Adipocyte (in vitro differentiated cells): ENCODE results near the gene CUZD1.
"Not testable (repeated sequence)": the region's sequence is repeated elsewhere in the genome, so short reads cannot be mapped to it uniquely, and the experiment has no call there.

Source experiments
- DNase-seq: peaks from one replicate; pipeline ENCODE4 v3.0.0-alpha.2; 2015; ENCODE audit warnings: low read depth
- H3K27me3 ChIP-seq: replicated peaks from 2 replicates; pipeline ENCODE4 v1.7.0; 2013; ENCODE audit warnings: mild to moderate bottlenecking, low read length, moderate library complexity; ENCODE audit not compliant: control insufficient read depth, insufficient read depth
- H3K36me3 ChIP-seq: 2 replicates; pipeline ENCODE4 v1.7.0; 2013; ENCODE audit warnings: low read length, mild to moderate bottlenecking, moderate library complexity; ENCODE audit not compliant: control insufficient read depth, insufficient read depth, severe bottlenecking
- H3K4me1 ChIP-seq: 2 replicates; pipeline ENCODE4 v1.7.0; 2013; ENCODE audit warnings: mild to moderate bottlenecking, low read length, moderate library complexity; ENCODE audit not compliant: control insufficient read depth, insufficient read depth
- H3K4me3 ChIP-seq: 2 replicates; pipeline ENCODE4 v1.7.0; 2013; ENCODE audit warnings: mild to moderate bottlenecking, low read length, moderate library complexity
- H3K9ac ChIP-seq: 2 replicates; pipeline ENCODE4 v1.7.0; 2013; ENCODE audit warnings: mild to moderate bottlenecking, low read length, moderate library complexity
- H3K9me3 ChIP-seq: 2 replicates; pipeline ENCODE4 v1.7.0; 2013; ENCODE audit warnings: mild to moderate bottlenecking, low read length, moderate library complexity; ENCODE audit not compliant: control insufficient read depth

CUZD1 gene

DNA sequence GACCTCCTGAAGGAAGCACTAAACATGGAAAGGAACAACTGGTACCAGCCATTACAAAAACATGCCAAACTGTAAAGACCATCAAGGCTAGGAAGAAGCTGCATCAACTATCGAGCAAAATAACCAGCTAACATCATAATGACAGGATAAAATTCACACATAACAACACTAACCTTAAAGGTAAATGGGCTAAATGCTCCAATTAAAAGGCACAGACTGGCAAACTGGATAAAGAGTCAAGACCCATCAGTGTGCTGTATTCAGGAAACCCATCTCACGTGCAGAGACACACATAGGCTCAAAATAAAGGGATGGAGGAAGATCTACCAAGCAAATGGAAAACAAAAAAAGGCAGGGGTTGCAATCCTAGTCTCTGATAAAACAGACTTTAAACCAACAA, 23.1 kb upstream of the CUZD1 start:
- DNase-seq, H3K4me3 ChIP-seq, H3K9me3 ChIP-seq, H3K9ac ChIP-seq, H3K27me3 ChIP-seq, H3K36me3 ChIP-seq: not testable (repeated sequence)
- H3K4me1 ChIP-seq = peaks cover 29% of the 10 kb centered on the region

DNA sequence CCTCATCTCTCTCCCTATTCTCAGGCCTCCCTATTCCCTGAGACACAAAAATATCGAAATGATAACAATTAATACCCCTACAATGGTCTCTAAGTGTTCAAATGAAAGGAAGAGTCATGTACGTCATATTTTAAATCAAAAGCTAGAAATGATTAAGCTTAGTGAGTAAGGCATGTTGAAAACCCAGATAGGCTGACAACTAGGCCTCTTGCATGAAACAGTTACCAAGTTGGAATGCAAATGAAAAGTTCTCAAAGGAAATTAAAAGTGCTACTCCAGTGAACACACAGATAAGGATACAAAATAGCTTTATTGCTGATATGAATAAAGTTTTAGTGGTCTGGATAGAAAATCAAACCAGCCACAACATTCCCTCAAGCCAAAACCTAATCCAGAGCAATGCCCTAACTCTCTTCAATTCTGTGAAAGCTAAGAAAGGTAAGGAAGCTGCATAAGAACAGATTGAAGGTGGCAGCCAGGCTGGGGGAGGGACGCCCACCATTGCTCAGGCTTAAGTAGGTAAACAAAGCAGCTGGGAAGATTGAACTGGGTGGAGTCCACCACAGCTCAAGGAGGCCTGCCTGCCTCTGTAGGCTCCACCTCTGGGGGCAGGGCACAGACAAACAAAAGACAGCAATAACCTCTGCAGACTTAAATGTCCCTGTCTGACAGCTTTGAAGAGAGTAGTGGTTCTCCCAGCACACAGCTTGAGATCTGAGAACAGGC, 21.3 kb upstream of the CUZD1 start:
- peak; percentile 25 for DNase-seq
- not testable (repeated sequence) for H3K4me3 ChIP-seq, H3K9me3 ChIP-seq, H3K9ac ChIP-seq, H3K27me3 ChIP-seq, H3K36me3 ChIP-seq
- peaks cover 35% of the 10 kb centered on the region for H3K4me1 ChIP-seq

DNA sequence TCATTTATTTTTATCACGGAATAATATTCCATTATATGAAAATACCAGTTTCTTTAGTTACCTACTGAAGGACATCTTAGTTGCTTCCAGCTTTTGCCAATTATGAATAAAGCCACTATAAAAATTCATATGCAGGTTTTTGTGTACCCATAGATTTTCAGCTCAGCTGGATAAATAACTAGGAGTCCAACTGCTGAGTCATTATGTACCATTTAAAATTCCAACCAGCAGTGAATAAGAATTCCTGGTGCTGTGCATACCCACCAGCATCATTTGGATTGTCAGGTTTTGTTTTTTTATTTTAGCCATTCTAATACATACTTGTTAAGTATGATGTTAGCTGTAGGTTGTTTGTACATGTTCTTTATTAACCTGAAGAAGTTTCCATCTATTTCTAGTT, 19.2 kb upstream of the CUZD1 start:
- Histone ChIP-seq H3K4me1 (peaks cover 44% of the 10 kb centered on the region), H3K9me3 (no peaks in the 10 kb centered on the region), H3K4me3 (no peak overlapping the region), H3K9ac (peak overlapping the region; percentile 50), H3K36me3 (no peaks in the 10 kb centered on the region), H3K27me3 (no peaks in the 10 kb centered on the region)
- DNase-seq = peak; percentile 66

DNA sequence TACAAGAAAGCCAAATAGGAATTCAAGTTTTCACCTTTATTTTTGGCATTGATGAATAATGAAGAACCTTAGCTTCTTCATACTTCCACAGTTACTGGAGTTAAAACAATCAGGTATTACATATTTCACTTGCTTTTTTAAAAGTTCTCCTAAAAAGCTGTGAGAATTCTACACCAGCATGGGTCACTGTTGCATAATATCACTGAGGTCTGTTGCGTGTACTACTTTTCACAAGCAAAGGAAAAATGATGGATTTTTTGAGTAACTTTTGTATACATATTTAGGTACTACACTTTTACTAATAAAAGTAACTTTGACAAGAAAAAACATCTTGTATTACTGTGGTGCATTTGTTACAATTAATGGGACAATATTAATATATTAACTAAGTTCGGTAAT, 18.5 kb upstream of the CUZD1 start:
- DNase-seq = peak; percentile 42
- Histone ChIP-seq H3K27me3 (no peaks in the 10 kb centered on the region), H3K4me1 (peaks cover 44% of the 10 kb centered on the region), H3K9me3 (no peaks in the 10 kb centered on the region), H3K4me3 (no peak overlapping the region), H3K9ac (peak overlapping the region; percentile 12), H3K36me3 (no peaks in the 10 kb centered on the region)

DNA sequence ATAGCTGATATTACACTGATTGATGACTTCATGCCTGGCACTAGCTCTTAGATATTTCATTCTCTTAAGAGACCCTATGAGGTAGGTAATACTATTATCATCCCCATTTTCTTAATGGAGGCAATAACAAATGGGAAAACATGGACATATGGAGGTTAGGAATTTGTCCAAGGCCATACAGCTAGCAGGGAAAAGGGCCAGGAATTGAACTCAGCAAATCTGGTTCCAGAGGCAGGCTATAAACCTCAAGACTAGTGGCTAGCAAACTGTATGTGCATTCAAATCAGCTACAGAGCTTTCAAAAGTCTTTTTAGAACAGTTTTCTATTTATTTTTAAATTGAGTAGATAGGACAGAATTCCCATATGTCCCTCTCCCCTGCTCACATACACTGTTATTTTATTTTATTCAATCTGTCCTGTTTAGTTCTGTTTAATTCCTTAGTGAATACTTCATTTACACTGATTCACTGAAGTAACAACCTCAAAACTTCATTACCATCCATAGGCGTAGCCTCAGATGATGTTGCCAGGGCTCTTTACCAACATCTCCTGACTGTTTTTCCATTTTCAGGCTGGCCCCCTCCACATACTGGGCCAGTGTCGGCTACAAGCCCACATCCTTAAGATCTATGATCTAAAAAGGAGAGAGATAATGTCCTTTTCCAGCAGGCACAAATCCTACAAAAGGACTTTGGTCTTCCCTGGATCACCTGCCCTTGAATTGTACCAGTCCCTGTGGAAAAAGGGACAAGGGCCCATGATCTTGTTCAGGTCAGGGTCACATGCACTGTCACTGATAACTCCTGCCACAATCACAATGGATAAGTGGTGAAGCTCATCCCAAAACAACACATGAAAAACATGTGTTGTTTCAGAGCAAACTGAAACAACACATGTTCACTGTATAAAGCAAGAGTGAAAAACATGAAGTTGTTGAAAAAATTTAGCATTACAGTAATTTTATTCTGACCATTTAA, 17.8 kb upstream of the CUZD1 start:
- Histone ChIP-seq H3K27me3 (no peaks in the 10 kb centered on the region), H3K4me1 (peaks cover 44% of the 10 kb centered on the region), H3K36me3 (no peaks in the 10 kb centered on the region), H3K9ac (peak overlapping the region; percentile 12), H3K9me3 (no peaks in the 10 kb centered on the region), H3K4me3 (no peak overlapping the region)
- no peak for DNase-seq

DNA sequence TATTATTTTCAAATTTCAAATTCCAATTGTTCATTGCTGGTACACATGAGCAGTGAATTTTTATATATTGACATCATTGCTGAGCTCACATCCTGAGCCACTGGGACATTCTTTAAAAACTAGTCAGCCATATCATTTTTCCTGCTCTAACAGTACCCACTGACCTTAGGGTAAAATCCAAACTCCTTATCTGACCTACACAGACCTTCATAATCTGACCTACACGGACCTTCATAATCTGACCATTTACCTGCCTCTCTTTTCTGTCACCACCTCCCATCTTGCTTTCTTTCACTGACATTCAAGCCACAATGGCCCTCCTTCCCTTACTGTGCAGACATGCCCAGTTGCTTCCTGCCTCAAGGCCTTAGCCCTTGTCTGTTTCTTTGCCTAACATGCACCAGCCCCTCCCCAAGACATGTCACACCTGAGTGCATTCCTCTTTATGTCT, 16.1 kb upstream of the CUZD1 start:
- peaks cover 40% of the 10 kb centered on the region for H3K4me1 ChIP-seq
- no peaks in the 10 kb centered on the region for H3K9me3 ChIP-seq
- H3K9ac ChIP-seq = no peak overlapping the region
- peak; percentile 60 for DNase-seq
- no peak overlapping the region for H3K4me3 ChIP-seq
- no peaks in the 10 kb centered on the region for H3K27me3 ChIP-seq
- H3K36me3 ChIP-seq = no peaks in the 10 kb centered on the region

DNA sequence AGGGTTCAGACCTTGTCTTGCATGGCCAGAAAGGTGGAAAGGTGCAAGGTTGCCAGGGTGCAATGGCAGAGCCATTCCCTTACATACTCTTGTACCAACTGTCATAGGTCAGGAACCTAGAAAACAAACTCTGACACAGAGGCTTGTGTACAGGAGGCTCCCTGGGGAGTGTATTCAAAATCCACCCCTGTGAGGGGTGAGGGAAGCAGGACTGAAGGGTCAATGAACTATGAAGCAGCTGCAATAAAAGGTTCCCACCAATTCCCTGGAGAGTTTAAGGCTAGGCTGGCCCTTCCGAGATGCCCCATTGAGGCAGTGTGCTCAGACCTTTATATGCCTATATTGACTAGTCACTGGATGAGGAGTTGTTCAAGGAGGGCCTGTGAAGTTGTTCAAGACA, 13.9 kb upstream of the CUZD1 start:
- DNase-seq = no peak
- peaks cover 29% of the 10 kb centered on the region for H3K4me1 ChIP-seq
- no peaks in the 10 kb centered on the region for H3K27me3 ChIP-seq
- no peak overlapping the region for H3K4me3 ChIP-seq
- no peaks in the 10 kb centered on the region for H3K36me3 ChIP-seq
- H3K9me3 ChIP-seq = no peaks in the 10 kb centered on the region
- H3K9ac ChIP-seq = no peak overlapping the region

DNA sequence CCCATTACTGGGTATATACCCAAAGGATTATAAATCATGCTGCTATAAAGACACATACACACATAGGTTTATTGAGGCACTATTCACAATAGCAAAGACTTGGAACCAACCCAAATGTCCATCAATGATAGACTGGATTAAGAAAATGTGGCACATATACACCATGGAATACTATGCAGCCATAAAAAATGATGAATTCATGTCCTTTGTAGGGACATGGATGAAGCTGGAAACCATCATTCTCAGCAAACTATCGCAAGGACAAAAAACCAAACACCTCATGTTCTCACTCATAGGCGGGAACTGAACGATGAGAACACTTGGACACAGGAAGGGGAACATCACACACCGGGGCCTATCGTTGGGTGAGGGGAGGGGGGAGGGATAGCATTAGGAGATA, 12.4 kb upstream of the CUZD1 start:
- not testable (repeated sequence) for H3K36me3 ChIP-seq, H3K4me3 ChIP-seq, H3K9me3 ChIP-seq, H3K9ac ChIP-seq, H3K27me3 ChIP-seq, DNase-seq
- H3K4me1 ChIP-seq = peaks cover 32% of the 10 kb centered on the region

DNA sequence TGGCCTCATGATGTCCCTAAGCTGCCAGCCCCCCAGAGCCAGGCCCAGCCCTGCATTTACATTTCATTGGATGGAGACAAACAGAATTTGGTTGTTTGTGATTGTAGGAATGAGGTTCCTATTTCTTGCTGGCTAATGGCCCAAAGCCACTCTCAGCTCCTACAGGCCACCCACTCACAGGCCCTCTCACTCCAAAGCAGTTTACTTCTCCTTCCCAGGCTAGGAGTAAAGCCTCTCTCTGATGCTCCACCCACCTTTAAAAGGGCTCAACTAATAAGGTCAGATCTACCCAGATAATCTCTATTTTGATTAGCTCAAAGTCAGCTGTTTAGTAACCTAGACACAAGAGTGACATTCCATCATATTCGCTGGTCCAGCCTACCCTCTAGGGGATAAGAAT, 11.2 kb upstream of the CUZD1 start:
- no peaks in the 10 kb centered on the region for H3K36me3 ChIP-seq
- H3K4me3 ChIP-seq = no peak overlapping the region
- no peak for DNase-seq
- no peak overlapping the region for H3K9ac ChIP-seq
- peaks cover 39% of the 10 kb centered on the region for H3K4me1 ChIP-seq
- H3K27me3 ChIP-seq = no peaks in the 10 kb centered on the region
- H3K9me3 ChIP-seq = no peaks in the 10 kb centered on the region

DNA sequence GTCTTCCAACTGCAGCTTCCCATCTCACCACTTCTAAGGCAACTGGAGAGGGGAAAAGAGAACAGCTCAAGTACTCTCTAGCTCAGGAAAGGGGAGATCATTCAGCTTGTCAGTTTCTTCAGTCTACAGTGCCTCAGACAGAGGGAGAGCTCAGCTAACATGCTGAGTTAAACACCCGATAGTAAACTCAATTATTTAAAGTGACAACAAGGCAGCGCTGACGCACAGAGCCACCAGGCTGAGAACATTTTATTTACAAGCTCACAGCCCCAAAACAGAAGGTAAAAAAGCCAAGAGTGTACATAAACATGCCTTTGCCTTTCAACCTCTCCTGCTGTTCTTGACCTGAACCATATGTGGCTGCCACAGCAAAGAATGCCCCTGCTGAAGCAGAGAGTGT, 10.1 kb upstream of the CUZD1 start:
- Histone ChIP-seq H3K9ac (no peak overlapping the region), H3K36me3 (no peaks in the 10 kb centered on the region), H3K9me3 (no peaks in the 10 kb centered on the region), H3K27me3 (no peaks in the 10 kb centered on the region), H3K4me3 (no peak overlapping the region), H3K4me1 (peaks cover 38% of the 10 kb centered on the region)
- DNase-seq = no peak

DNA sequence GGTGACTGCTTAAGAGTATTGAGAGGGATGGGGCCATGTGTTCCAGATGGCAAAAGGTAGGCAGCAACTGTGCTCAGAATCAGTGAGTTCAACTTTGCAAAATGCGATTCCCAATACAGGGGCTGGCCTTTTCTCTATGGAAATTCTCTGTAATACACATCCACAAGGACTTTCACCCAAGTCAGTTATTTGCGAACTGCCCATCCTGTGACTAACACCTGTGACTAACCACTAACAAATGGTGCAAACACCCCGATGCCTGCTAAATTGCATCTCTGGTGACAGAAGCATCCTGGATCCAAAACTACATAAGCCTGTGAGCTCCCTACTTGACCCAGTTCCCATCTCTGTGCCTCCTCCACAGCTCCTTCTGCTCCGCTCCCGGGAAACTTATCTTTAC, 9.0 kb upstream of the CUZD1 start:
- DNase-seq = peak; percentile 34

More for the DNA sequence above, 9.0 kb upstream of the CUZD1 start:
- peak overlapping the region; percentile 27 for H3K9ac ChIP-seq
- no peaks in the 10 kb centered on the region for H3K27me3 ChIP-seq
- H3K36me3 ChIP-seq = no peaks in the 10 kb centered on the region
- H3K9me3 ChIP-seq = no peaks in the 10 kb centered on the region
- peaks cover 41% of the 10 kb centered on the region for H3K4me1 ChIP-seq
- H3K4me3 ChIP-seq = peak overlapping the region; percentile 51
